GM12864 (cell line): ENCODE results near the gene KCNT1.
"Not testable (repeated sequence)": the region's sequence is repeated elsewhere in the genome, so short reads cannot be mapped to it uniquely, and the experiment has no call there.

ENCODE experiments used
- DNase-seq: peaks from one replicate; pipeline ENCODE4 v3.0.0-alpha.2; 2011; ENCODE audit warnings: low read depth
- H3K4me3 ChIP-seq: 2 replicates; pipeline ENCODE4 v1.5.1; 2011; ENCODE audit warnings: mild to moderate bottlenecking, low read depth, low read length, control low read depth
- CTCF ChIP-seq: IDR thresholded peaks from 2 replicates; pipeline ENCODE4 v1.5.1; 2011; ENCODE audit warnings: low read depth, mild to moderate bottlenecking, moderate library complexity, low read length, control low read depth, inconsistent platforms; ENCODE audit errors: missing control alignments

The KCNT1 gene

GRCh38 chr9:135666534-135667462 is 35.2 kb upstream of the KCNT1 start:
- DNase-seq, result no peak
- no peak for TF ChIP-seq CTCF
- no peak overlapping the region for H3K4me3 ChIP-seq

GRCh38 chr9:135667463-135668001 is 34.5 kb upstream of the KCNT1 start:
- no peak for DNase-seq
- no peak overlapping the region for H3K4me3 ChIP-seq
- no peak for TF ChIP-seq CTCF

GRCh38 chr9:135669018-135669417 is 33.0 kb upstream of the KCNT1 start:
- DNase-seq, H3K4me3 ChIP-seq: not testable (repeated sequence)

GRCh38 chr9:135669616-135670285 is 32.2 kb upstream of the KCNT1 start:
- TF ChIP-seq CTCF, result no peak
- DNase-seq, result no peak
- H3K4me3 ChIP-seq, result no peak overlapping the region

- TF ChIP-seq CTCF, result no peak
These were observed 31.0 kb upstream of the KCNT1 start for GRCh38 chr9:135670721-135671590.

GRCh38 chr9:135671591-135672041 is 30.4 kb upstream of the KCNT1 start:
- peak; percentile 3 for TF ChIP-seq CTCF
- no peak overlapping the region for H3K4me3 ChIP-seq
- DNase-seq, result no peak

More at GRCh38 chr9:135670721-135671590, 31.0 kb upstream of the KCNT1 start:
- H3K4me3 ChIP-seq, result no peak overlapping the region
- no peak for DNase-seq

GRCh38 chr9:135672786-135673185 is 29.2 kb upstream of the KCNT1 start:
- not testable (repeated sequence) for H3K4me3 ChIP-seq, DNase-seq
